HepG2 (cell line): ENCODE measurements around the gene PRSS36. TPM values are rescaled to one million over a fixed set of nuclear protein-coding genes. Genes with fewer than 3 reads are reported as not detected.

Experiments used
- ADNP ChIP-seq: sonication (generic); formaldehyde crosslinking; IDR thresholded peaks from 2 replicates; pipeline ENCODE4 v1.4.0; 2020; ENCODE audit warnings: missing genetic modification reagents
- CREB3 ChIP-seq: sonication (generic); formaldehyde crosslinking; IDR thresholded peaks from 2 replicates; pipeline ENCODE4 v1.5.0; 2020; ENCODE audit warnings: missing genetic modification reagents
- DMAP1 ChIP-seq: IDR thresholded peaks from 2 replicates; pipeline ENCODE4 v1.6.1; 2016
- FOXK2 ChIP-seq: fragments of 450-650 bp; IDR thresholded peaks from 2 replicates; pipeline ENCODE4 v1.6.1; 2016
- IRF2 ChIP-seq: IDR thresholded peaks from 2 replicates; pipeline ENCODE4 v1.6.1; 2018; ENCODE audit warnings: missing genetic modification reagents, missing compliant biosample characterization
- KLF12 ChIP-seq: sonication (generic); formaldehyde crosslinking; IDR thresholded peaks from 2 replicates; pipeline ENCODE4 v1.4.0; 2020; ENCODE audit warnings: missing genetic modification reagents, borderline replicate concordance
- MED13 ChIP-seq: sonication (generic); formaldehyde crosslinking; IDR thresholded peaks from 2 replicates; pipeline ENCODE4 v1.5.0; 2020; ENCODE audit warnings: missing genetic modification reagents
- MEIS2 ChIP-seq: sonication (generic); formaldehyde crosslinking; IDR thresholded peaks from 2 replicates; pipeline ENCODE4 v1.9.0; 2021; ENCODE audit warnings: mild to moderate bottlenecking, missing genetic modification reagents
- PRMT3 ChIP-seq: sonication (generic); formaldehyde crosslinking; IDR thresholded peaks from 2 replicates; pipeline ENCODE4 v1.8.1; 2022; ENCODE audit warnings: low read depth, mild to moderate bottlenecking, moderate library complexity, missing genetic modification reagents, borderline replicate concordance
- RNF219 ChIP-seq: sonication (generic); formaldehyde crosslinking; IDR thresholded peaks from 2 replicates; pipeline ENCODE4 v1.5.0; 2020; ENCODE audit warnings: mild to moderate bottlenecking, missing genetic modification reagents
- TBL1XR1 ChIP-seq: fragments of 150-350 bp; IDR thresholded peaks from 2 replicates; pipeline ENCODE4 v1.6.1; 2014; ENCODE audit warnings: borderline replicate concordance, low read length; ENCODE audit not compliant: partially characterized antibody
- ZBTB1 ChIP-seq: sonication (generic); formaldehyde crosslinking; IDR thresholded peaks from 2 replicates; pipeline ENCODE4 v1.4.0; 2020; ENCODE audit warnings: missing genetic modification reagents, borderline replicate concordance
- ZBTB21 ChIP-seq: sonication (generic); formaldehyde crosslinking; IDR thresholded peaks from 2 replicates; pipeline ENCODE4 v1.4.0; 2020; ENCODE audit warnings: missing genetic modification reagents
- ZFX ChIP-seq: sonication (generic); formaldehyde crosslinking; IDR thresholded peaks from 2 replicates; pipeline ENCODE4 v1.4.0; 2020; ENCODE audit warnings: mild to moderate bottlenecking, low read depth, missing genetic modification reagents, moderate library complexity
- ZNF138 ChIP-seq: sonication (generic); formaldehyde crosslinking; IDR thresholded peaks from 2 replicates; pipeline ENCODE4 v1.5.0; 2020; ENCODE audit warnings: mild to moderate bottlenecking, low read depth, missing genetic modification reagents
- ZNF251 ChIP-seq: sonication (generic); formaldehyde crosslinking; IDR thresholded peaks from 2 replicates; pipeline ENCODE4 v1.9.0; 2021; ENCODE audit warnings: mild to moderate bottlenecking, missing genetic modification reagents
- ZNF253 ChIP-seq: sonication (generic); formaldehyde crosslinking; IDR thresholded peaks from 2 replicates; pipeline ENCODE4 v1.8.0; 2022; ENCODE audit warnings: mild to moderate bottlenecking, missing genetic modification reagents, borderline replicate concordance
- ZNF337 ChIP-seq: sonication (generic); formaldehyde crosslinking; IDR thresholded peaks from 2 replicates; pipeline ENCODE4 v1.5.1; 2020; ENCODE audit warnings: missing genetic modification reagents, low read depth, mild to moderate bottlenecking, borderline replicate concordance
- ZNF629 ChIP-seq: sonication (generic); formaldehyde crosslinking; conservative IDR thresholded peaks from 2 replicates; pipeline ENCODE4 v1.5.0; 2020; ENCODE audit warnings: missing genetic modification reagents
- ZNF768 ChIP-seq: sonication (generic); formaldehyde crosslinking; IDR thresholded peaks from 2 replicates; pipeline ENCODE4 v1.4.0; 2020; ENCODE audit warnings: missing genetic modification reagents
- ZNF780A ChIP-seq: sonication (generic); formaldehyde crosslinking; IDR thresholded peaks from 2 replicates; pipeline ENCODE4 v1.8.0; 2022; ENCODE audit warnings: mild to moderate bottlenecking, missing genetic modification reagents, moderate library complexity
- ZNF782 ChIP-seq: sonication (generic); formaldehyde crosslinking; IDR thresholded peaks from 2 replicates; pipeline ENCODE4 v1.4.0; 2020; ENCODE audit warnings: missing genetic modification reagents, mild to moderate bottlenecking, borderline replicate concordance
- ZSCAN12 ChIP-seq: sonication (generic); formaldehyde crosslinking; IDR thresholded peaks from 2 replicates; pipeline ENCODE4 v1.9.0; 2021; ENCODE audit warnings: mild to moderate bottlenecking, missing genetic modification reagents
- polyA plus RNA-seq, 8 experiments: library from polyadenylated mRNA; depleted of rRNA in 3 of 8; stranded (reverse) in 7 of 8; unstranded in 1 of 8; fragments of >200 nt; fragmentation: Illumina TruSeq in 4 of 8; extraction: Trizol in 4 of 8; gene quantifications; 2 replicates each; pipeline versions ENCODE4 v1.2.1 to v1.2.3, GENCODE V29; 2011 to 2016; ENCODE audit warnings: low read depth in 4 of 8, missing spikeins in 1 of 8, mixed read lengths in 1 of 8; ENCODE audit not compliant: insufficient read depth in 1 of 8
- total RNA-seq, 5 experiments: library from RNA; depleted of rRNA; stranded (reverse); fragments of >200 nt; fragmentation: Illumina TruSeq; extraction: Trizol; gene quantifications; 2 replicates each; pipeline ENCODE4 v1.2.3, GENCODE V29; 2016; ENCODE audit warnings: low read depth in 1 of 5
- TF ChIP-seq, protein P1 (sequence below): sonication (generic); formaldehyde crosslinking; IDR thresholded peaks from 2 replicates; pipeline ENCODE4 v1.8.0; 2022; ENCODE audit warnings: mild to moderate bottlenecking, missing genetic modification reagents
- TF ChIP-seq, protein P2 (sequence below): sonication (generic); formaldehyde crosslinking; IDR thresholded peaks from 2 replicates; pipeline ENCODE4 v1.8.1; 2023; ENCODE audit warnings: mild to moderate bottlenecking, missing genetic modification reagents

Gene PRSS36
- total and polyA plus RNA-seq, 2 of the 13 experiments (the other 11 are each of a cell fraction or from before 2014, with no cell fraction given), result 1.5 to 2.1 TPM

DNA sequence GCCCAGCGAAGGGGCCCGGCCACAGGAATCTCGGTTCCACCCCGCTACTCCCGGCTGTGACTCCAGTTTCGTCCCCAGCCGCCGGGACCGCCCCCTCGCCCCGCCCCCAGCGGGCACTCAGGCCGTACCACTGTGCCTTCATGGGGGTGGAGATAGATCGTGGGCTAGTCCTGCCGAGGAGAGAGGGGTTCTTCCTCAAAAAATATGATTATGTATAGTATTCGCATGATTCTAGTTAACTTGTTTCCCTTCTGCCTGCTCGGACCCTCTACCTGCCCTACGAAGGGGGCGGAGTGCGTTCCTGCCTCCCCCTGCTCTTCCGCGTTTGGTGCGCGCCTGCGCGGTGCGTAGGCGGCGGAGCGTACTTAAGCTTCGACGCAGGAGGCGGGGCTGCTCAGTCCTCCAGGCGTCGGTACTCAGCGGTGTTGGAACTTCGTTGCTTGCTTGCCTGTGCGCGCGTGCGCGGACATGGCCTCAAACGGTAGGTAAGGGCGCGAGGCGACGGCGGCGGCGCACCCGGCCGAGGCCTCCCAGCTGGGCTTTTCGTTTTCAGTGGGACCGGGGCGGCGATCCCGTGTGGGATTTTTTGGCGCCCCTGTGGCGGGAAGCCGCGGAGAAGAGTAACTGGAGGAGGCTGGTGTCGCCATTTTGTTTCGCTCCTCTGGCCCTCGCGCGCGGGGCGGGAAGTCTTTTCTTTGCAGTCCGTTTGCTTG lies 30.0 kb upstream of the PRSS36 start, which contains the start of gene FUS (continued):
- TF ChIP-seq, protein P1, sequence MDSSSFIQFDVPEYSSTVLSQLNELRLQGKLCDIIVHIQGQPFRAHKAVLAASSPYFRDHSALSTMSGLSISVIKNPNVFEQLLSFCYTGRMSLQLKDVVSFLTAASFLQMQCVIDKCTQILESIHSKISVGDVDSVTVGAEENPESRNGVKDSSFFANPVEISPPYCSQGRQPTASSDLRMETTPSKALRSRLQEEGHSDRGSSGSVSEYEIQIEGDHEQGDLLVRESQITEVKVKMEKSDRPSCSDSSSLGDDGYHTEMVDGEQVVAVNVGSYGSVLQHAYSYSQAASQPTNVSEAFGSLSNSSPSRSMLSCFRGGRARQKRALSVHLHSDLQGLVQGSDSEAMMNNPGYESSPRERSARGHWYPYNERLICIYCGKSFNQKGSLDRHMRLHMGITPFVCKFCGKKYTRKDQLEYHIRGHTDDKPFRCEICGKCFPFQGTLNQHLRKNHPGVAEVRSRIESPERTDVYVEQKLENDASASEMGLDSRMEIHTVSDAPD, result peak; percentile 16; the same call in 1 of the 2 replicates
- TF ChIP-seq ZNF780A (peak; percentile 71; the same call in 1 of the 2 replicates), RNF219 (CRISPR knock-in tag) (peak; percentile 95; the same call in 1 of the 2 replicates), ZNF629 (CRISPR knock-in tag) (no peak), DMAP1 (CRISPR knock-in tag) (peak; percentile 91; the same call in 1 of the 2 replicates), CREB3 (no peak; the same call in 1 of the 2 replicates), ZNF337 (CRISPR knock-in tag) (no peak), ZBTB21 (CRISPR knock-in tag) (peak; percentile 60), ZBTB1 (peak; percentile 87; the same call in 1 of the 2 replicates), ZNF768 (CRISPR knock-in tag) (peak; percentile 73), IRF2 (CRISPR knock-in tag) (no peak; the same call in 1 of the 2 replicates), ADNP (CRISPR knock-in tag) (no peak), KLF12 (CRISPR knock-in tag) (peak; percentile 95), ZNF138 (CRISPR knock-in tag) (peak; percentile 89), ZSCAN12 (peak; percentile 63), MEIS2 (CRISPR knock-in tag) (peak; percentile 59; the same call in 1 of the 2 replicates), ZNF253 (CRISPR knock-in tag) (no peak), ZNF782 (peak; percentile 84; the same call in 1 of the 2 replicates), PRMT3 (CRISPR knock-in tag) (peak; percentile 84; the same call in 1 of the 2 replicates), ZFX (CRISPR knock-in tag) (peak; percentile 97), FOXK2 (peak; percentile 100), TBL1XR1 (peak; percentile 89), MED13 (CRISPR knock-in tag) (peak; percentile 90; the same call in 1 of the 2 replicates), ZNF251 (no peak)
- TF ChIP-seq, protein P2, sequence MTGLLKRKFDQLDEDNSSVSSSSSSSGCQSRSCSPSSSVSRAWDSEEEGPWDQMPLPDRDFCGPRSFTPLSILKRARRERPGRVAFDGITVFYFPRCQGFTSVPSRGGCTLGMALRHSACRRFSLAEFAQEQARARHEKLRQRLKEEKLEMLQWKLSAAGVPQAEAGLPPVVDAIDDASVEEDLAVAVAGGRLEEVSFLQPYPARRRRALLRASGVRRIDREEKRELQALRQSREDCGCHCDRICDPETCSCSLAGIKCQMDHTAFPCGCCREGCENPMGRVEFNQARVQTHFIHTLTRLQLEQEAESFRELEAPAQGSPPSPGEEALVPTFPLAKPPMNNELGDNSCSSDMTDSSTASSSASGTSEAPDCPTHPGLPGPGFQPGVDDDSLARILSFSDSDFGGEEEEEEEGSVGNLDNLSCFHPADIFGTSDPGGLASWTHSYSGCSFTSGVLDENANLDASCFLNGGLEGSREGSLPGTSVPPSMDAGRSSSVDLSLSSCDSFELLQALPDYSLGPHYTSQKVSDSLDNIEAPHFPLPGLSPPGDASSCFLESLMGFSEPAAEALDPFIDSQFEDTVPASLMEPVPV (CRISPR knock-in tag), result peak; percentile 89
